Smooth muscle cell (in vitro differentiated cells): ENCODE measurements around the gene DHH. TPM values are rescaled to one million over a fixed set of nuclear protein-coding genes. Genes with fewer than 3 reads are reported as not detected.

Experiments used
- DNase-seq: peaks from one replicate; lab custom pipeline; 2025; ENCODE audit not compliant: unreplicated experiment; lab: John Stamatoyannopoulos, UW
- H2AFZ ChIP-seq: fragments of 200-600 bp; sonication (generic); 2 replicates; pipeline ENCODE4 v1.6.0; 2016; ENCODE audit warnings: antibody characterized with exemption, low read depth, mild to moderate bottlenecking
- H3F3A ChIP-seq: fragments of 200-600 bp; sonication (generic); 2 replicates; pipeline ENCODE4 v1.6.0; 2017; ENCODE audit warnings: antibody characterized with exemption, low read depth
- H3K27ac ChIP-seq: fragments of 200-600 bp; sonication (generic); 2 replicates; pipeline ENCODE4 v1.5.1; 2016; ENCODE audit warnings: low read depth, mild to moderate bottlenecking
- H3K27me3 ChIP-seq: fragments of 200-600 bp; sonication (generic); 2 replicates; pipeline ENCODE4 v1.6.1; 2016; ENCODE audit warnings: low read depth, mild to moderate bottlenecking
- H3K36me3 ChIP-seq: fragments of 200-600 bp; sonication (generic); 2 replicates; pipeline ENCODE4 v1.5.1; 2016; ENCODE audit warnings: low read depth
- H3K4me1 ChIP-seq: fragments of 200-600 bp; sonication (generic); 2 replicates; pipeline ENCODE4 v1.5.1; 2016; ENCODE audit warnings: low read depth
- H3K4me2 ChIP-seq: fragments of 200-600 bp; sonication (generic); 2 replicates; pipeline ENCODE4 v1.6.0; 2016; ENCODE audit warnings: mild to moderate bottlenecking
- H3K4me3 ChIP-seq: fragments of 200-600 bp; sonication (generic); 2 replicates; pipeline ENCODE4 v1.5.1; 2016; ENCODE audit warnings: mild to moderate bottlenecking
- H3K79me2 ChIP-seq: fragments of 200-600 bp; sonication (generic); 2 replicates; pipeline ENCODE4 v1.6.0; 2016; ENCODE audit warnings: low read depth, mild to moderate bottlenecking
- H3K9ac ChIP-seq: fragments of 200-600 bp; sonication (generic); 2 replicates; pipeline ENCODE4 v1.6.0; 2016; ENCODE audit warnings: low read depth
- H3K9me3 ChIP-seq: fragments of 200-600 bp; sonication (generic); replicated peaks from 2 replicates; pipeline ENCODE4 v1.5.1; 2016; ENCODE audit warnings: low read depth
- H4K20me1 ChIP-seq: fragments of 200-600 bp; sonication (generic); 2 replicates; pipeline ENCODE4 v1.6.0; 2016; ENCODE audit warnings: low read depth
- CTCF ChIP-seq: fragments of 200-600 bp; sonication (generic); IDR thresholded peaks from 2 replicates; pipeline ENCODE4 v1.5.1; 2017; ENCODE audit warnings: borderline replicate concordance, mild to moderate bottlenecking, antibody characterized with exemption; ENCODE audit not compliant: insufficient read depth, poor library complexity, severe bottlenecking
- WGBS: methylation state at CpG from one replicate; pipeline ENCODE4 v1.1.7; 2016; ENCODE audit warnings: low lambda C conversion rate; 5-methylcytosine and 5-hydroxymethylcytosine counted together
- polyA plus RNA-seq: library from polyadenylated mRNA; unstranded; fragments of >200 nt; fragmentation: Nextera tagmentation; extraction: Ambion mirVana; gene quantifications from 2 replicates; pipeline ENCODE4 v1.2.1, GENCODE V29; 2016
- total RNA-seq: library from RNA; depleted of rRNA; stranded (reverse); fragments of >200 nt; gene quantifications from 2 replicates; pipeline ENCODE4 v1.2.3, GENCODE V29; 2014

DHH gene
- total and polyA plus RNA-seq, 2 experiments from 2014 or later: 0.04 TPM; not detected in 1

GRCh38 chr12:49088150-49088931, 6.3 kb downstream of the DHH start:
- Histone ChIP-seq H3K79me2 (no peaks in the 10 kb centered on the region), H2AFZ (no peak overlapping the region), H3K9ac (no peak overlapping the region), H3K4me2 (peak overlapping the region; percentile 71), H3K4me3 (peak overlapping the region; percentile 30), H3F3A (no peaks in the 10 kb centered on the region), H3K27me3 (peaks cover 50% of the 10 kb centered on the region), H3K36me3 (no peaks in the 10 kb centered on the region), H3K4me1 (peaks cover 23% of the 10 kb centered on the region), H3K27ac (no peak overlapping the region), H4K20me1 (no peaks in the 10 kb centered on the region), H3K9me3 (no peaks in the 10 kb centered on the region)
- TF ChIP-seq CTCF: peak; percentile 76
- WGBS: 6% methylated on average over 18 of the region's 18 CpGs
- DNase-seq: no peak

GRCh38 chr12:49086116-49086515, 8.5 kb downstream of the DHH start:
- Histone ChIP-seq H3K27me3 (peaks cover 28% of the 10 kb centered on the region), H3K79me2 (no peaks in the 10 kb centered on the region), H3K27ac (no peak overlapping the region), H4K20me1 (no peaks in the 10 kb centered on the region), H3K36me3 (no peaks in the 10 kb centered on the region), H3K4me2 (no peak overlapping the region), H3K9ac (no peak overlapping the region), H2AFZ (no peak overlapping the region), H3K4me3 (no peak overlapping the region), H3K4me1 (peaks cover 10% of the 10 kb centered on the region), H3F3A (no peaks in the 10 kb centered on the region), H3K9me3 (no peaks in the 10 kb centered on the region)
- DNase-seq: no peak
- TF ChIP-seq CTCF: no peak
- 45% methylated on average over 3 of the region's 3 CpGs for WGBS

GRCh38 chr12:49084438-49084837, 10.2 kb downstream of the DHH start:
- no peak for DNase-seq
- no peak overlapping the region for H3K9ac ChIP-seq
- no peak for TF ChIP-seq CTCF
- H4K20me1 ChIP-seq: no peaks in the 10 kb centered on the region
- 97% methylated on average over 3 of the region's 3 CpGs for WGBS
- H2AFZ ChIP-seq: no peak overlapping the region
- H3K27me3 ChIP-seq: peaks cover 11% of the 10 kb centered on the region
- no peaks in the 10 kb centered on the region for H3K36me3 ChIP-seq
- H3K79me2 ChIP-seq: no peaks in the 10 kb centered on the region
- H3K4me3 ChIP-seq: no peak overlapping the region
- no peaks in the 10 kb centered on the region for H3K4me1 ChIP-seq
- H3F3A ChIP-seq: no peaks in the 10 kb centered on the region
- no peak overlapping the region for H3K27ac ChIP-seq
- no peaks in the 10 kb centered on the region for H3K9me3 ChIP-seq
- no peak overlapping the region for H3K4me2 ChIP-seq

GRCh38 chr12:49079793-49080192, 14.8 kb downstream of the DHH start:
- Histone ChIP-seq H3K4me1 (no peaks in the 10 kb centered on the region), H3K79me2 (no peaks in the 10 kb centered on the region), H3K9ac (no peak overlapping the region), H3K27ac (no peak overlapping the region), H2AFZ (no peak overlapping the region), H4K20me1 (no peaks in the 10 kb centered on the region), H3K36me3 (no peaks in the 10 kb centered on the region), H3K9me3 (no peaks in the 10 kb centered on the region), H3K27me3 (no peaks in the 10 kb centered on the region), H3K4me2 (no peak overlapping the region), H3F3A (no peaks in the 10 kb centered on the region), H3K4me3 (no peak overlapping the region)
- no peak for DNase-seq
- 69% methylated on average over 1 of the region's 1 CpG for WGBS
- TF ChIP-seq CTCF: no peak
